HG03097 (cell line): ENCODE results near the gene MT1H.
"Not testable (repeated sequence)": the region's sequence is repeated elsewhere in the genome, so short reads cannot be mapped to it uniquely, and the experiment has no call there.

Source experiments
- ATAC-seq: cut with Tn5 transposase; IDR thresholded peaks from one replicate; pipeline ENCODE4 v1.9.1; 2021; ENCODE audit not compliant: unreplicated experiment, low FRiP score

MT1H gene

GRCh38 chr16:56662357-56663354 is 7.0 kb upstream of the MT1H start:
- no peak for ATAC-seq

GRCh38 chr16:56664506-56664905 is 5.1 kb upstream of the MT1H start:
- no peak for ATAC-seq

- ATAC-seq = not testable (repeated sequence)
Observed at GRCh38 chr16:56665286-56666261, 4.0 kb upstream of the MT1H start.

- no peak for ATAC-seq
Observed at GRCh38 chr16:56667581-56668571, 1.7 kb upstream of the MT1H start, which contains the start of gene MT1G. TSS of gene MT1G (minus strand) at chr16:56668065. CDS start at chr16:56667993, 72 bp downstream.

- no peak for ATAC-seq
Observed at GRCh38 chr16:56669840-56670619, 416 bp downstream of the MT1H start.

- no peak for ATAC-seq
Observed at GRCh38 chr16:56670620-56670934, 963 bp downstream of the MT1H start.

- ATAC-seq = not testable (repeated sequence)
Observed at GRCh38 chr16:56671691-56672090, 2.1 kb downstream of the MT1H start.

- ATAC-seq = not testable (repeated sequence)
Observed at GRCh38 chr16:56672171-56672570, 2.6 kb downstream of the MT1H start.

- ATAC-seq = no peak
Observed at GRCh38 chr16:56672761-56673536, 3.3 kb downstream of the MT1H start.

GRCh38 chr16:56673921-56674320 is 4.3 kb downstream of the MT1H start:
- ATAC-seq = no peak

GRCh38 chr16:56674570-56674969 is 5.0 kb downstream of the MT1H start:
- ATAC-seq = not testable (repeated sequence)

GRCh38 chr16:56675685-56676210 is 6.1 kb downstream of the MT1H start:
- no peak for ATAC-seq

GRCh38 chr16:56677474-56677873 is 7.9 kb downstream of the MT1H start:
- ATAC-seq = no peak

- no peak for ATAC-seq
Observed at GRCh38 chr16:56679078-56679730, 9.6 kb downstream of the MT1H start.

GRCh38 chr16:56679818-56680217 is 10.2 kb downstream of the MT1H start:
- no peak for ATAC-seq

- peak; percentile 97 for ATAC-seq
Observed at GRCh38 chr16:56681939-56682702, 12.5 kb downstream of the MT1H start, which contains the start of gene MT1X. TSS of gene MT1X (plus strand) at chr16:56682470. CDS start at chr16:56682541, 71 bp downstream.
